HG02981 (cell line): Measurements from ENCODE around the gene MRPL2.

ENCODE experiments used
- ATAC-seq: cut with Tn5 transposase; IDR thresholded peaks from one replicate; pipeline ENCODE4 v1.9.1; 2021; ENCODE audit warnings: mild to moderate bottlenecking, moderate library complexity; ENCODE audit not compliant: unreplicated experiment

The MRPL2 gene

GRCh38 chr6:43021270-43022047 is 37.8 kb downstream of the MRPL2 start, which contains the start of gene RRP36:
Gene RRP36 (plus strand): TSS chr6:43021623. CDS start chr6:43021655, 32 bp downstream.
- ATAC-seq, result peak; percentile 79

- no peak for ATAC-seq
These were observed 38.4 kb downstream of the MRPL2 start for GRCh38 chr6:43020847-43021246.

DNA sequence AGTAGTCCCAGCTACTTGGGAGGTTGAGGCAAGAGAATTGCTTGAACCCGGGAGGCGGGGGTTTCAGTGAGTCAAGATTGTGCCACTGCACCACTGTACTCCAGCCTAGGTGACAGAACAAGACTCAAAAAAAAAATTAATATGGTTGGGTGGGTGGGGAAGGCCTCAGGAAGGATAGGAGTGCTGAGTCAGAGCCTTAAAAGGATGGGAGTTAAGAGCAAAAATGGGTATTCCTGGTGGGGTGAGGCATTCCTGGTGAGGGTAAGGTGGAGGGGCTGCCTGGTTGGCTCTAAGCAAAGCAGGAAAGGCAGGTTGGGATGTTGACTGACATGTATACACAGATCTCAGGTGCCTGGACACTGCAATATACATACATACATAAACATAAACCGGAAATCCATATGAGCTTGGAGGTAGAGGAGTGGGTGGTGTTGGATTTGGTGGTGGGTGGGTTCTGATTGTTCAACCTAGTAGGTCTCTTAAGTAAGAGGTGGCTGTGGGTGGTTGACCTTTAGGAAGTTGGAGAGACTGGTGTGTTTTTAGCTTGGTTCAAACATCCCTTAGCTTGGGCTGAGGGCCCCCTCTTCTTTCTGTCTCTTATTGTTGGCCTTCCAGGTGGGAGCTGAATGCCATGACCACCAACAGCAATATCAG is 39.1 kb downstream of the MRPL2 start:
- ATAC-seq, result no peak

DNA sequence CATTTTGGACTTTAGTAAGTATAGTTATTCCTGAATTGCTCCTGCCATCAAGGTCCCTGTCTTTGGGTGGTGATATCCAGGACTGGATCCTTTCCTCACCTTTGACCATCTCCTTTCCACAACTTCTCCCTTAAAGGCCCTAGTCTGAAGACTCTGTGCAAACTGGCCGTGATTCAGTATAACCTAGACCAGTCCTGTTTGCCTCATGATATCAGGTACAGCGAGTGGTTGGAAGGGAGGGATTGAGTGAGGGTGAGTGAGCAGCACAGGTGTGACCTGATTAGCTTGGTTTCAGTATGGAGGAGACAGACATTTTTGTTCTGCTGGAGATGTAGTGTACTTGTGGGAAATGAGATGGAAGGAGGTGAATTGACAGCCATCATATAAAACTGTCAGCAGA is 40.1 kb downstream of the MRPL2 start:
- no peak for ATAC-seq

- ATAC-seq, result no peak
These were observed 42.3 kb downstream of the MRPL2 start for GRCh38 chr6:43016943-43017334.

GRCh38 chr6:43016176-43016942 is 42.9 kb downstream of the MRPL2 start:
- ATAC-seq, result no peak

DNA sequence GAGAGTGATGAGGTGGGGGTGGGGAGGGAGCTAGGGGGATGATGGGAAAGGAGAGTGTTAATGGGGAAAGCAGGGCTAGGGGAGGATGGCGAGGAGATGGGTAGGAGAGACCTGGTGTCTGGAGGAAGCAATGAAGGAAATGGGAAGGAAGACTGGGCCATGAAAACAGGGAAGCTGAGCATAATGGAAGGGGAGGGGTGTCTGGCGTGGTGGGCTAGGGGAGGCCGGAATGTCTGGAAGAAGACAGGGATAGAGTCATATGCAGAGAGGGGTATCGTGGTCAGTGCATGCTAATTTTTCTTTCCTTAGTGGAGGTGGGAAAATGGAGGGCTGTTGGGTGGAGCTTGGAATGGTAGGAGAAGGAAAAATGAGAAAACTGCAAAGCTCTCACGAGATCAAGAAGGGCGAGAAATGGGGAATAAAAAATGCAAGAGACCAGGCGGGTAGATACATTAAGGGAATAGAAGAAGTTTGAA is 44.8 kb downstream of the MRPL2 start:
- no peak for ATAC-seq

DNA sequence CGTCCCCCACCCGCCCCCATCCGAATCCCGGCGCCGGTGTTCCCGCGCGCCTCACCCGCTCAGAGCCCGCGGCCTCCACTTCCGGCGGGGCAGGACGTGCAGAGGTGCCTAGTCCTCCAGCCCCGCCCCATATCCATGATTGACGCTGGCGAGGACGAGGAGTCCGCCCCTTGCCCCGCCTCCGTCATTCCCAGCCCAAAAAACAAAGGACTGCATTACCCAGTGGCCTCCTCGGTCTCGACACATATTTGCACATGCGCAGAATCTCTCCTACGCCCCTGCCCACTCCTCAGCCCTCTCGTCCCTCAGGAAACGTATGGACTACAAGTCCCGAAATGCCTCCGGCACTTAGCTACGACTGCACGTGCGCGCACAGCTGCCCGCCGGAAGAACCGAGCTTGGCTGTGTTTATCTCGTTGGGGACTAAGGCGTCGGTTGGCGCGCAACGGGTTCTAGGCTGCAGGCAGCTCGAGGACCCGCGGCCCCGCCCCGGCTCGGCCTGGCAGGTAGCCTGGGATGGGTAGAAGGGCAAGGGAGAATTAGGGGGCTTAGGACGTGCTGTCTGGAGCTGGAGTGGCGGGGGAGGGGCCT is 45.3 kb downstream of the MRPL2 start, which contains the start of the genes KLHDC3 and MEA1:
TSS of gene KLHDC3 (plus strand) at position 407 of the 591 bp plus-strand sequence. CDS start 2,944 bp downstream, outside the sequence.
TSS of gene MEA1 (minus strand) at position 104 of the 591 bp plus-strand sequence. CDS start 133 bp downstream, outside the sequence.
- ATAC-seq, result peak; percentile 93

GRCh38 chr6:43013097-43013842 is 46.0 kb downstream of the MRPL2 start:
- ATAC-seq, result no peak

GRCh38 chr6:43012364-43012763 is 46.9 kb downstream of the MRPL2 start:
- ATAC-seq, result no peak

DNA sequence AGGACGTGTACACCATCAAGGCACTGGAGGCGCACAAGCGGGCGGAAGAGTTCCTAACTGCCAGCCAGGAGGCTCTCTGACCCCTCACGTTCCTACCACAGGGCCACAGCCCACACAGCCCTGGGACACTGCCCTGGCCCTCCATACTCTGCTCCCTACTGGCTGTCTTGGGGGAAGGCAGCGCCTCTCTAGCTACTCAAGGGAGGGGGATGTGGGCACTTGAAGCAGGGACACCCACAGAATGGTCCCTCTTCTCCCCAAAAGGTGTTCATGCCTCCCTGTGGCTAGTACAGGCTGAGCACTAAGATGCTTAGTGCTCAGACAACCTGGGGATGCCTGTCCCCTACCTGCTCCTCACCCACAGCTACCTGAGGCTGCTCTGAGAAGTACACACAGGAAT is 48.0 kb downstream of the MRPL2 start:
- ATAC-seq, result no peak

GRCh38 chr6:43009124-43009523 is 50.1 kb downstream of the MRPL2 start:
- no peak for ATAC-seq

DNA sequence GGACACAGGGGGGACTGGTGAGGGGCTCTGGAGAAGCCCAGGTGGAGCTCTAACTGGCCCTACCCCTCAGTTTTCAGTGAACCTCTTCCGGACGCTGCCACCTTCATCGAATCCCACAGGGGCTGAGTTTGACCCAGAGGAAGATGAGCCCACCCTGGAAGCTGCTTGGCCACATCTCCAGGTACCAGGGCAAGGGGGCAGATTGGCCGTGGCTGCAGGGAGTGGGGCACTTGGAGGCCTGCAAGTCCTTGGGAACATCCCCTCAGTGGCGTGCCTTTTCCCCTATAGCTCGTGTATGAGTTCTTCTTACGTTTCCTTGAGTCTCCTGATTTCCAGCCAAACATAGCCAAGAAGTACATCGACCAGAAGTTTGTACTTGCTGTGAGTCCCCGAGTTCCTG is 52.1 kb downstream of the MRPL2 start:
- ATAC-seq, result no peak

DNA sequence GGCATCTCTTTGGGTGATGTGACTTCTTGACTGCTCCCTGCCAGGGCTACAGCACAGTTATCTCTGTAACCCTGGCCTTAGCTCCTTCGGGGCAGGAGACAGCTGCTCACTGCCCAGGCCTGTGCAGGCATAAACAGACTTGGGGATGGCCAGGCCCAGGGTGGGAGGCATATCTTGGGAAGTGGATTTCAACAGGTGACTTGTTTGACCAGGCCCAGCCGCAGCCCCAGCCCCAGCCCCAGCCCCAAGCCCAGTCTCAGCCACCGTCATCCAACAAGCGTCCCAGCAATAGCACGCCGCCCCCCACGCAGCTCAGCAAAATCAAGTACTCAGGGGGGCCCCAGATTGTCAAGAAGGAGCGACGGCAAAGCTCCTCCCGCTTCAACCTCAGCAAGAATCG is 53.0 kb downstream of the MRPL2 start:
- ATAC-seq, result no peak

DNA sequence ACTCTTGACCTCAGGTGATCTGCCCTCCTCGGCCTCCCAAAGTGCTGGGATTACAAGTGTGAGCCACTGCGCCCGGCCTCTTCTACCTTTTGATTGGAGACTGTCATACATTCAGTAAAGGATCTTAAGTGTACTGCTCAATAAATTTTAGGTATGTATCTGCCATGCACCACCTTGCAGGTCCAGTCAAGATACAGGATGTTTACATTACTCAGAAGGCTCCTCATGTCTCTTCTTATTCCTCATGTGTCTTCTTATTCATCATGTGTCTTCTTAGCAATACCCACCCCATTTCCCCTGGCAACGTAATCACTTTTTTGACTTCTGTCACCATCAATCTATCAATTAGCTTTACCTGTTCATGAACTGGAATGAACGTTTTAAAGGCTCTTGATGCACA is 53.4 kb downstream of the MRPL2 start:
- no peak for ATAC-seq
